Glomerular endothelial cell (primary cell): ENCODE results near the gene LMTK3. TPM values are rescaled to one million over a fixed set of nuclear protein-coding genes. Genes with fewer than 3 reads are reported as not detected.

Experiments used
- DNase-seq: peaks from one replicate; pipeline ENCODE4 v3.0.0-alpha.2; 2011; ENCODE audit warnings: low read depth, low spot score; ENCODE audit errors: extremely low read depth
- total RNA-seq: library from RNA; depleted of rRNA; stranded (reverse); fragments of >200 nt; gene quantifications from 2 replicates; pipeline ENCODE4 v1.2.3, GENCODE V29; 2015

Gene LMTK3, protein sequence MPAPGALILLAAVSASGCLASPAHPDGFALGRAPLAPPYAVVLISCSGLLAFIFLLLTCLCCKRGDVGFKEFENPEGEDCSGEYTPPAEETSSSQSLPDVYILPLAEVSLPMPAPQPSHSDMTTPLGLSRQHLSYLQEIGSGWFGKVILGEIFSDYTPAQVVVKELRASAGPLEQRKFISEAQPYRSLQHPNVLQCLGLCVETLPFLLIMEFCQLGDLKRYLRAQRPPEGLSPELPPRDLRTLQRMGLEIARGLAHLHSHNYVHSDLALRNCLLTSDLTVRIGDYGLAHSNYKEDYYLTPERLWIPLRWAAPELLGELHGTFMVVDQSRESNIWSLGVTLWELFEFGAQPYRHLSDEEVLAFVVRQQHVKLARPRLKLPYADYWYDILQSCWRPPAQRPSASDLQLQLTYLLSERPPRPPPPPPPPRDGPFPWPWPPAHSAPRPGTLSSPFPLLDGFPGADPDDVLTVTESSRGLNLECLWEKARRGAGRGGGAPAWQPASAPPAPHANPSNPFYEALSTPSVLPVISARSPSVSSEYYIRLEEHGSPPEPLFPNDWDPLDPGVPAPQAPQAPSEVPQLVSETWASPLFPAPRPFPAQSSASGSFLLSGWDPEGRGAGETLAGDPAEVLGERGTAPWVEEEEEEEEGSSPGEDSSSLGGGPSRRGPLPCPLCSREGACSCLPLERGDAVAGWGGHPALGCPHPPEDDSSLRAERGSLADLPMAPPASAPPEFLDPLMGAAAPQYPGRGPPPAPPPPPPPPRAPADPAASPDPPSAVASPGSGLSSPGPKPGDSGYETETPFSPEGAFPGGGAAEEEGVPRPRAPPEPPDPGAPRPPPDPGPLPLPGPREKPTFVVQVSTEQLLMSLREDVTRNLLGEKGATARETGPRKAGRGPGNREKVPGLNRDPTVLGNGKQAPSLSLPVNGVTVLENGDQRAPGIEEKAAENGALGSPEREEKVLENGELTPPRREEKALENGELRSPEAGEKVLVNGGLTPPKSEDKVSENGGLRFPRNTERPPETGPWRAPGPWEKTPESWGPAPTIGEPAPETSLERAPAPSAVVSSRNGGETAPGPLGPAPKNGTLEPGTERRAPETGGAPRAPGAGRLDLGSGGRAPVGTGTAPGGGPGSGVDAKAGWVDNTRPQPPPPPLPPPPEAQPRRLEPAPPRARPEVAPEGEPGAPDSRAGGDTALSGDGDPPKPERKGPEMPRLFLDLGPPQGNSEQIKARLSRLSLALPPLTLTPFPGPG (N-terminal part only)
- total RNA-seq: not detected in 2 replicates

DNA sequence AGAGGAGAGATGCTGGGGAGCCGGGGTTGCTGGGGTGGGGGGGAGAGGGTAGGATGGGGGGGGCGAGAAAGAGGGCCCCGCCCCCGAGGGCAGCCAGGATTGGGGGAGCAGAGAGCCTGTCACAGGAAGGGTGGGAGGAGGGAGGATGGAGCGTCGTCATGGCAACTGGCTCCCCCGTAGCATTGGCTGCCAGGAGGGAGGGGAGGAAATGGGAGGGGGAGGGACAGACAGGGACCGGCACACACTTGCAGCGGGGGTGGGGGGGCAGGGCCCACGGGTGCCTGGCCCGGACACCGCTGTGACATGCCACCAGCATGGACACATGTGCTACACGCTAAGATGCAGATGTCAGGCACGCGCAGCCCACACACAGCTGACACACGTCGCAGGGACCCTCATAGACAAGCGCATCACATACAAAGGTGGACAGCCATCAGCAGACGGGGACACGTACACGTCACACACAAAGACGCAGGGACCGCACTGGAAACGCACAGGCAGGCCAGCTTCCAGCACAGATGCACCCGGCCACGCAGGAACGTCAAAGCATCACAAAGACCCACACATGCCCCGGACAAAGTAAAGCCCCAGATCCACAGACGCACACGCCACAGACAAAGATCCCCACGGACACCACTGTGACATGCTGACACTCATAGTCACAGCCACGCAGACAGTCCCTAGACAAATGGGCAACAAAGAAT is at the start of gene LMTK3:
Gene LMTK3 (minus strand): TSS at position 36 of the 704 bp plus-strand sequence. CDS start 259 bp downstream, outside the sequence.
- no peak for DNase-seq

DNA sequence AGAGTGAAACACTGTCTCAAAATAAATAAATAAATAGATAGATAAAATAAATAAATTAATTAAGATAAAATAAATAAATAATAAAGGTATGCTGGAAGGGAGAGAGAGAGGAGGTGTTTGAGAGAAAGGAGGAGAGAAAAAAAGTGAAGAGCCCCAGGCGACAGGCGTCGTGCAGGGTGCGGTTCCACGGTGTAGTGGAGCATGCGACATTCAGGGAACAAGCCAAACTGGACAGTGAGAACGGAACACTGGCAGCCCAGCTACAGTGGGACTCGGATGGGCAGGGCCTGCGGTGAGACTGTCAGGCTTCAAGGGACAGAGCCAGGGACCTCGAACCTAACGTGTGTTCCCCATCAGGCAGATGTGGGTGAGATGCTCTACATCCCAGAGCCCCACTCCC is 49.8 kb upstream of the LMTK3 start:
- no peak for DNase-seq

DNA sequence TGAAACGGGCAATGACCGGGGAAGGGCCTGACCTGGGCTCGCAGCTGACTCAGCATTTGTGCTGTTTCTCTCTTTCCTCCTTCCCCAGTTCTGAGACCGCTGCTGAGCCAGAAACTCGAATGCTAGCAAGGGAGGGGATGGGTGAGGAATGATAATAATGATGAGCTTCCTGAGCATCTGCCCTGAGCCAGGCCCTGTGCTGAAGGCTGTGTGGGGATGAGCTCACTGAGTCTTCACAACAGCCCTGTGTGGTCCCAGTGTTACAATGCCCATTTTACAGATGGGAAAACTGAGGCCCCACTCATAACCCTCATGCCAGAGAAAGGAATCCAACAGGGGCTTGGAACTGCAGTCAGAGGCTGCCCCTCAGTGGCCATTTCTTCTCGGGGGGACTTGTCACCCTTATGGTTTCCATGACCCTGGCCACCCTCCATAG is 48.5 kb upstream of the LMTK3 start:
- DNase-seq: no peak

DNA sequence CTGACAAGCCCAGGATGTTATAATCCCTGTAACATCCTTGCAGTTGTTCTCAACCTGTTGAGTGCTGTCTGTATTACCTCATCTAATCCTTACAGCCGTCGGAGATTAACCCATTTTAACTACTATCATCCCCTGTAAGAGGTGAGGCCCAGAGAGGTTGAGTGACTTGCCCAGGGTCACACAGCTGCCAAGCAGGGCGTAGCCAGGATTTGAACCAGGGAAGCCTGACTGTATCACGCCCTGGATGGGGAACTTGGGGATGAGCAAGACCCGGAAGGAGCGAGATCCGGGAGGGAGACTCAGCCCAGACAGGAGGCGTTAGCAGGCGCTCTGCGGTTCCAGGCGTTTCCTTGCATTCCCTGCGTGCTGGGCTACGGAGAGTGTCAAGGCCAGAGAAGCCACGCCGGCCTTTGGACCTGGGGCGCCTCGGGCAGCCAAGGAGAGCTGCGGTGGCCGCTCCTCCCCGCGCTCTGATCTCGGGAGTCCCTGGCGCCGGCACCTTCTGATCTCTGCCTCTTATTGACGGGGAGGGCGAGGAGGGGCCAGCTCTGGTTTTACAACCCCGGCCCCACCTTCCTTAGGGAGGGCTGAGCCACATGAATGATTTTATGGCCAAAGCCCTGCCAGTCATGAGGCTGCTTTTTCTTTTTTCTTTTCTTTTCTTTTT is 46.5 kb upstream of the LMTK3 start:
- DNase-seq: no peak

DNA sequence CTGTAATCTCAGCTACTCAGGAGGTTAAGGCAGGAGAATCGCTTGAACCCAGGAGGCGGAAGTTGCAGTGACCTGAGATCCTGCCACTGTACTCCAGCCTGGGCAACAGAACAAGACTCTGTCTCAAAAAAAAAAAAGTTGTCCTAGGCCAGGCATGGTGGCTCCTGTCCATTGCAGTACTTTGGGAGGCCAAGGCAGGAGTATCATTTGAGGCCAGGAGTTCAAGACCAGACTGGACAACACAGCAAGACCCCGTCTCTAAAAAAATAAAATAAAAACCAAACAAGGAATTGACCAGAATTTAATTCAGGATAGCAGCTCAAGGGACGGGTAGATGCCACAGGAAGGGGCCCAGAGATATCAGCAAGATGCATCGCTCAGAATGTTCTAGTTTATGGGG is 45.2 kb upstream of the LMTK3 start:
- DNase-seq: no peak

DNA sequence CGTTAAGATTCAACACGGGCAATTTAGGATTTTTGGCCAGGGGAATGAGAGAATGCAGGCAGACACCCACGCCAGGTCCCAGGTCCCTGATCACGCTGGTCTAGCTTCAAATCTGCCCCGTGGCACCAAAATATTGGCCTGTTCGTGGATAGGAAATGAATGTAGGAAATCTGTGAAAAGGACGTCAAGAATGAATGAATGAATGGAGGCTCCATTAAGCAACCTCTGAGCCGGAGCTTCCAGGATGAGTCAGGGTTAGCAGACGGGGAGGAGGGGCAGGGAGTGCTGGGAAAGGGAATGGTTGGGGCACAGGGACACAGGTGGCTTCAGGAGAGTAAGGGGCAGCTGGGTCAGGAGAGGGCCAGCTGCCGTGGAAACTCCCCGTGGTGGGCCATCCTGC is 44.5 kb upstream of the LMTK3 start:
- no peak for DNase-seq

DNA sequence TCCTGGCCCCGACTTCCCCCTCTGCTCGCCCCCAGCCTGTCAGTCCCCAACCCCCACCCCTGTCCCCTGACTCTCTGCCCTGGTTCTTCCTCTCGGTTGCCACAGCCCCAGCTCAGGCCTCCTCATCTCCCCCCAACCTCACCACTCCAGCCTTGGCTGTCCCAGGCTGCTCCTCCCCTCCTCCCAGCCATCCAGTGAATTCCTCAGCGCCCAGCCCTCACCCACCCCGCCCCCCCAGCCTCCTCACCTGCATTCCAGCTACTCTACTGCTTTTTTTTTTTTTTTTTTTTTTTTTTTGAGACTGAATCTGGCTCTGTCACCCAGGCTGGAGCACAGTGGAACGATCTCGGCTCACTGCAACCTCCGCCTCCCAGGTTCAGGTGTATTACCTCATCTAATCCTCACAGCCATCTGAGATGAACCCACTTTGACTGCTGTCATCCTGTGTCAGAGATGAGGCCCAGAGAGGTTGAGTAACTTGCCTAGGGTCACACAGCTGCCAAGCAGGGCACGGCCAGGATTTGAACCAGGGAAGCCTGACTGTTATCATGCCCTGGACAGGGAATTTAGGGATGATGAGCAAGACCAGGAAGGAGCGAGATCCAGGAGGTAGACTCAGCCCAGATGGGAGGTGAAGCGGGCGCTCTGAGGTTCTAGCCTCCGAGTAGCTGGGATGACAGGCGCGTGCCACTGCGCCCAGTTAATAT is 42.9 kb upstream of the LMTK3 start:
- DNase-seq: no peak

DNA sequence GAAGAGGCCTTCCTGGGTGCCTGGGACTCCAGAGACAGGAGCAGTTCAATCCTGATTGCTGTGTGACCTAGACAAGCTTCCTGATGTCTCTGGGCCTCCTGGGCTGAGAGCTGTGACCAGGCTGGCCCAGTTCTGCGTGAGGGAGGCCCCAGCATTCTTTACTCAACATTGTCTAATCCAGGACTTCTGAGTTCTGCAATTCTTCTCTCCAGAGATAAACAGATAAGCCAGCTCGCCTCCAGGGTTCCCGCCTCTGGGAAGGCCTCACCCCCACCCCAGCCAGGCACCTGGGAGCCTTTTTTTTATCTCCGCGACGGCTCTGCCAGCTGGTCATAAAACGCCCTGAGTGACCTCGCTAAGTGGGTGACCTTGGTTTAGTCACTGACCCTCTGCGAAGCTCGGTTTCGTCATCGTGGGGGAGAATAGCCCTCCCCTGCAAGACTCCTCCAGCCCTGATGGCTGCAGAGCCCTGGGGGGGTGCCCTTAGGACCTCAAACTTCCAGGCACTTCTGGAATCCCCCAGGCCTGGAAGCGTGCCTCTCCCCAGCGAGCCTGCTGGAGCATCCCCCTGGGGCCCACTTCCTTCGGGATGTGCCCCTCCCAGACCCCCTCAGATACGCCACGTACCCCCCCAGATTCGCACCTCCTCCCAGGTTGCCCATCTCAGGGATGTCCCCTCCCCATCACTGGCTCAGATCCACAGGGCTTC is 42.2 kb upstream of the LMTK3 start:
- no peak for DNase-seq

DNA sequence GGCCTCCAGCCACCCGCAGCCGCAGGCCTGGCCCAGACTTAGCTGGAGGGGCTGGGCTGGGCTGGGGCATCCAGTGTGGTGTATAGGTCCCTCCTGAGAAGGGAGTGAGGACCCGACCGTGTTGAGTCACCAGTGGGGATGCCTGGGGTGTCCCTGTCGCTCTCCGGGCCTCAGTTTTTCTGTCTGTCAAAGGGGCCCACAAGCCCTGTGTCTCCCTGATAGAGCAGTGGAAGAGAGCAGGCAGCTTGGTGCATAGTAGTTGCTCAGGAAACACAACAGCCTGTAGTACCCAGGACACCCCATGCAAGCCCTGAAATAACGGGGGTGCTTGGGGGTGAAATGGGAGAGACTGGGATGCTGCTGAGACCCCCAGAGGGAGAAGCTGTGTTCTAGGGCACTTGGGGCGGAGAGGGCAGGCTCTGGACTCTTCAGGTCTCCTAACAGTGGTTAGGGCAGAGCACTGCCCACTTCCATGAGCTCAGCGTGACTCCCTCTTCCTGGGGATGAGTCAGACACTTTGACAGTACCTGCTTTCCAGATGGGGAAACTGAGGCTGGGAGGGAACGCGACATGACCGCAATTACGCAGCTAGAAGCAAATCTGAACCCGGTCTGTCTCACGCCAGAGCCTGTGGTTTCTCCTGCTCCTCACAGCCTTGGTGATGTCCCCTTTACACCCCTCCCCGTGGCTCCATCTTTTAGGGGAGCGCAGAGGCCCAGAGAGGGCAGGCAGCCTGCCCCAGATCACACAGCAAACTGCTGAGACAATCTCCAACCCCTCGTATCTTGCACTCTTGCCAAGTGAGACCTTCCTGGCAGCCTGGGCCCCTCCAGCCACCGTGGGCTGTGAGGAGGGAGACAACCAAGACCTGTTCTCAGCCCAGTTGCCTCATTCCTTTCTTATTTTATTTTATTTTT is 41.0 kb upstream of the LMTK3 start:
- DNase-seq: no peak

DNA sequence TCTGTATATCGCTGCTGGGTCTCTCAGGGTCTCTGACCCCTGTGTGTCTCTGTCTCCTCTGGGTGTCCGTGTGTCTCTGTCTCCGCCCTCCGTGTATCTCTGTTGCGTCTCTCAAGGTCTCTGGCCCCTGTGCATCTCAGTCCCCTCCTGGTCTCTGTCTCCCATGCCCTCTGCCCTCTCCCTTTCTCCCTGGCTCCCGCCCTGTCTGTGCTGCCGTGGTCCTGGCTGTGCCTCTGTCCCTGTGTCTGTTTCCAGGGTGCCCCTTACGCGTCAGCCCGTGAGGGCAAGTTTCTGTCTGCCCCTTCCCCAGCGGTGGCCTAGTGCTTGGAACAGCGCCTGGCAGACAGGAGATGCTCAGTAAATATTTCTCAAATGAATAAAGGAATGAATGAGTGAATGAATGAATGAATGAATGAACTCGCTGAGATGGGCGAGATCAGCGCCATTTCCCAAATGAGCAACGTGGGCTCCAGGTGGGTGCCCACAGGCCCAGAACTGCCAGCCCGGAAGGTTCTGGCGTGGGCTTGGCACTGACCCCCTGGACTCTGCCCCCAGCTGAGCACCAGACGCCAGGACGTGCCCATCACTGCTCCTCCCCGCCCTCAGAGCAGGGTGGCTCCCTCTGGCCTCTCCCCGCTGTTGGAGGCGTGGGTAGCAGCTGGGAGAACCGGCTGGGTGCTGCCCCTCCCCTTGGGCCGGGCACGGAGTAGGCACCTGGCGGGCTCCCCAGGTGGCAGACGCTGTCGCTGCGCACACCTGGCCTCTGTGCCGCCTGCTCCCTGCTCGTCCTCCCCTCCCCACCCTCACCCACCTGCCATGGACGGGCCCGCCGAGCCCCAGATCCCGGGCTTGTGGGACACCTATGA is 40.0 kb upstream of the LMTK3 start, which contains the start of gene SULT2B1:
Gene SULT2B1 (plus strand): TSS at position 736 of the 866 bp plus-strand sequence. CDS start 81 bp downstream, at position 817.
- DNase-seq: no peak

DNA sequence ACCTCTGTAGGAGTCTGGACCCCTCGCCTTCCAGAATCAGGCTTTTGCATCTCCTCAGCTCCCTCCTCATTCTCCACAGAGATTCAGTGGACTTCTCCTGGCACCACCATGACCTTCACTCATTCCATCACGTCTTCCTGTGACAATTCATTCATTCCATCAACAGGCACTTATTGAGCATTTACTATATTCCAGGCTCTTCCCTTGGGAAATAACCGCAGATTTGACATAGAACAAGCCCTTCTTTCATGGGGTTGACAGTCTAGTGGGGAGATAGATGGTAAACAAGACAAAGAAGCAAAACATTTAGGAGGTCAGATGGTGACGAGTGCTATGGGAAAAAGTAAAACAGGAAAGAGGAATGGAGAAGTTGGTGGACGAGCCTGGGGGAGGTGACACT is 37.7 kb upstream of the LMTK3 start:
- DNase-seq: no peak

DNA sequence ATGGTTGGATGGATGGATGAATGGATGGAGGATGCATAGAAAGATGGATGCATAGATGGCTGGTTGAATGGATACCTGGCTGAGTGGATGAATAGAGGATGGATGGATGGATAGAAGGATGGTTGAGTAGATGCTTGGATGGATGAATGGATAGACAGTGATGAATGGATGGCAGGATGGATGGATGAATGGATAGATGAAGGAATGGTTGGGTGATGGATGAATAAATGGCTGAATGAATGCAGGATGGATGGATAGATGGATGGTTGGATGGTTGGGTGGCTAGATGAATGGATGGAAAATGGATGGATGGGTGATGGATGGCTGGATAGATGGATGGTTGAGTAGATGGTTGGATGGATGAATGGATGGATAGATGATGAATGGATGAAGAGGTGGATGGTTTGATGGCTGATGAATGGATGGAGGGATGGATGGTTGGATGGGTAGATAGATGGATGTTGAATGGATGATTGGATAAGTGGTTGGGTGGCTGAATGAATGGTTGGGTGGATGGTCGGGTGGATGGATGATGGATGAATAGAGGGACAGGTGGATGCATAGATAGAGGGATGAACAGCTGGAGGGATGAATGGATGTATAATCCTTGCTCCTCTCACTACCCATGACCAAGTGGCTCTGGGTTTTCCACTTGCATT is 36.7 kb upstream of the LMTK3 start:
- DNase-seq: no peak

DNA sequence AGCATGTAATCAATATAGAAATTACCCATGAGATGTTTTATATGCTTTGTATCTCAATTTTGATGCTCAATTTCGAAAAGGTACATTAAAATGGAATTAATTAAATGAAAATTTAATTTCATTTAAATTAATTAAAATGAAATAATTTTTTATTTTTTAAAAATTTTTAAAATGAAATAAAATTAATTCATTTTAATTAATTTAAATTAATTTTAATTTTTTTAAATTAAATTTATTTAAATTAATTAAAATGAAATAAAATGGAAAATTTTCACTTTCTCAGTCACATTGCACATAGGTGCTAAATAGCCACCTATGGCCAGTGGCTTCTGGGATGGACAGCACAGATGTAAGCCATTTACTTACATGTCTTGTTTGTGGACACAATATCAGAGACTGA is 36.1 kb upstream of the LMTK3 start:
- DNase-seq: no peak

DNA sequence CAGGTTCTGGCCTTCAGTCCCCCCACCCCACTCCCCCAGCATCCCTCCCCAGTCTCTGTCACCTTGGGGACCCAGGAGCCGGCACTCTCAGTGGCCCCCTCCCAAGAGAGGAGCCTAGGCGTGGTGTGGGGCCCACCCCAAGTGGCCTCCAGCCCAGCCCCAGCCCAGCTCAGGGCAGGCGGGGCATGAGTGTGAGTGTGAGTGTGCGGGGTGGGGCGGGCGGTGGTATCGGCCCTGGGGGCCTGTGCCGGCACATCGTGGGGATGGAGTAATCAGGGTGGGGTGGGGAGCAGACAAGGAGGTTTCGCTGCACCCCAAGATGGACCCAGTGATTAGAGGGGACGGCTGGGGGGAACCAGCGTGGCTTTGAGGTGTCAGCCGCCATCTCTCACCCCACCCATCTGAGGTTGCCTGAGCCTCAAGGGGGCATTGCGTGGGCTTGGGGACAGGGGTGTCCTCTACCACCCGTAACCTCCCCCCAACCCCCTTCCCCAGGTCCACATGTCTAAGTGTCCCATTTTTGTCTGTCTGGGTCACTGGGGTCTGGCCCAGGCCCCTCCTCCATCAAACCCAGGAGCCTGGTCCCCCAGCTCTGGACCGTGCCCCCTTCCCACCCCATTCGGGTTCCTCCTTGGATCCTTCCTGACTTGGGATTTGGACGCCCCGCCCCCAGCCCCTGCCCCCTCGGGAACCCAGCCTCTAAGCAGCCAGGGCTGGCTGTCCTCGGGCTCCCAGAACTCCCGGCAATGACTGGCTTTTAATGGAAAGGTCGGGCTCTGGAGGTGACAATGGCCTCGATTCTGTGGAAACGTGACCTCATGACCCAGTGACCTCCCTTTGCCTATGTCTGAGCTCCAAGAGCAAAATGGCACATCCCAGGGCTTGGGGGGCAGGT is 33.5 kb upstream of the LMTK3 start:
- no peak for DNase-seq

DNA sequence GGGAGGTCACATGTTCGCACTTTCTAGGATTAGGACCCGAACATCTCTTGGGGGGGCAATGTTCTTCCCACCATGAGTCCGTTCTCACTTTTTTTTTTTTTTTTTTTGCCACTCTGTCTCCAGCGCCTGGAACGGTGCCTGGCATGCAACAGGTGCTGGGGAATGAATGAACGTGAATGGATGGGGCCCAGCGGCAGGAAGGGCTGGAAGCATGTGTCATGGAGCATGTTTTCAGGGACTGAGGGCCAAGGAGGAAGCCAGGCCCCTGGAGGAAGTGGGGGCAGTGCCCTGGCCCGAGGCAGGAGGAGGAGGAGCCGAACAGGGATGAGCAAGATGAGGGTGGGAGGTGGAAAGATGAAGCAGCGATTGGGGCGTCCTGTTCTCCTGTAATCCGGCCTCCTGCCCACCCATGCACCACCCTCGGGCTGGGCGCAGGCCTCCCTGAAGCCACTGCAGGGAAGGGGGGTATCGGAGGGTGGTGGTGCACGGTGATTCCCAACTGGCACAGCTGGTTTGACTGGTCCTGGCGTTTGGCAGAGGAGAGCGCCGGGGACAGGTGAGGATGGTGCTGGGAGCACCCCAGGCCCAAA is 31.6 kb upstream of the LMTK3 start:
- no peak for DNase-seq
